WTC11 (cell line): ENCODE results near the gene CAMTA1.

Experiments
- CTCF ChIP-seq: fragments of 200-600 bp; IDR thresholded peaks from 2 replicates; pipeline ENCODE4 v1.8.0; 2022; ENCODE audit warnings: antibody characterized with exemption
- E2F1 ChIP-seq: sonication (generic); formaldehyde crosslinking; IDR thresholded peaks from 2 replicates; pipeline ENCODE4 v1.8.0; 2022; ENCODE audit warnings: mild to moderate bottlenecking, missing genetic modification reagents
- FOXK1 ChIP-seq: sonication (generic); formaldehyde crosslinking; IDR thresholded peaks from 2 replicates; pipeline ENCODE4 v1.8.0; 2022; ENCODE audit warnings: mild to moderate bottlenecking, moderate library complexity, missing genetic modification reagents
- IRF2 ChIP-seq: sonication (generic); formaldehyde crosslinking; IDR thresholded peaks from 2 replicates; pipeline ENCODE4 v1.8.0; 2022; ENCODE audit warnings: low read depth, missing genetic modification reagents, borderline replicate concordance
- JUN ChIP-seq: sonication (generic); formaldehyde crosslinking; IDR thresholded peaks from 2 replicates; pipeline ENCODE4 v1.8.0; 2023; ENCODE audit warnings: mild to moderate bottlenecking, missing genetic modification reagents
- MAX ChIP-seq: sonication (generic); formaldehyde crosslinking; IDR thresholded peaks from 2 replicates; pipeline ENCODE4 v1.8.0; 2022; ENCODE audit warnings: mild to moderate bottlenecking, missing genetic modification reagents
- PRDM15 ChIP-seq: sonication (generic); formaldehyde crosslinking; IDR thresholded peaks from 2 replicates; pipeline ENCODE4 v1.8.0; 2022; ENCODE audit warnings: missing genetic modification reagents
- RORB ChIP-seq: fragments of 250-450 bp; sonication (Bioruptor Pico); IDR thresholded peaks from 2 replicates; pipeline ENCODE4 v1.9.0; 2021; ENCODE audit warnings: mild to moderate bottlenecking
- TP53 ChIP-seq: sonication (generic); formaldehyde crosslinking; IDR thresholded peaks from 2 replicates; pipeline ENCODE4 v1.8.1; 2023; ENCODE audit warnings: mild to moderate bottlenecking, missing genetic modification reagents
- USF1 ChIP-seq: sonication (generic); formaldehyde crosslinking; IDR thresholded peaks from 2 replicates; pipeline ENCODE4 v1.8.0; 2022; ENCODE audit warnings: mild to moderate bottlenecking, missing genetic modification reagents

- no peak for TF ChIP-seq RORB
- no peak for TF ChIP-seq PRDM15
- no peak for TF ChIP-seq CTCF
- no peak for TF ChIP-seq MAX (CRISPR knock-in tag)
- TF ChIP-seq JUN (CRISPR knock-in tag): no peak
- no peak for TF ChIP-seq E2F1
- TF ChIP-seq FOXK1: no peak
- no peak for TF ChIP-seq IRF2 (CRISPR knock-in tag)
- no peak for TF ChIP-seq TP53 (CRISPR knock-in tag)
- no peak for TF ChIP-seq USF1
Observed at GRCh38 chr1:7550981-7551380, 765.7 kb downstream of the CAMTA1 start.
